Hepatocyte (in vitro differentiated cells): Measurements from ENCODE around the gene ATPAF1. TPM values are rescaled to one million over a fixed set of nuclear protein-coding genes. Genes with fewer than 3 reads are reported as not detected.

Experiments
- DNase-seq: peaks from one replicate; pipeline ENCODE4 v3.0.0-alpha.2; 2016; ENCODE audit warnings: low spot score
- H2AFZ ChIP-seq: fragments of 200-600 bp; sonication (generic); 2 replicates; pipeline ENCODE4 v1.6.0; 2016; ENCODE audit warnings: antibody characterized with exemption, mild to moderate bottlenecking
- H3K27ac ChIP-seq: fragments of 200-600 bp; sonication (generic); 2 replicates; pipeline ENCODE4 v1.5.1; 2016; ENCODE audit warnings: mild to moderate bottlenecking
- H3K27me3 ChIP-seq: fragments of 200-600 bp; sonication (generic); 2 replicates; pipeline ENCODE4 v1.6.1; 2016
- H3K36me3 ChIP-seq: fragments of 200-600 bp; sonication (generic); replicated peaks from 2 replicates; pipeline ENCODE4 v1.5.1; 2016; ENCODE audit warnings: low read depth; ENCODE audit not compliant: insufficient read depth
- H3K4me1 ChIP-seq: fragments of 200-600 bp; sonication (generic); 2 replicates; pipeline ENCODE4 v1.5.1; 2016; ENCODE audit warnings: mild to moderate bottlenecking, moderate library complexity; ENCODE audit not compliant: insufficient read depth
- H3K4me2 ChIP-seq: fragments of 200-600 bp; sonication (generic); 2 replicates; pipeline ENCODE4 v1.6.0; 2016
- H3K4me3 ChIP-seq: fragments of 200-600 bp; sonication (generic); 2 replicates; pipeline ENCODE4 v1.5.1; 2016; ENCODE audit warnings: mild to moderate bottlenecking
- H3K79me2 ChIP-seq: fragments of 200-600 bp; sonication (generic); 2 replicates; pipeline ENCODE4 v1.6.0; 2017; ENCODE audit warnings: mild to moderate bottlenecking
- H3K9me2 ChIP-seq: fragments of 200-600 bp; sonication (generic); replicated peaks from 2 replicates; pipeline ENCODE4 v1.6.0; 2017; ENCODE audit warnings: mild to moderate bottlenecking; ENCODE audit not compliant: insufficient read depth
- H3K9me3 ChIP-seq: fragments of 200-600 bp; sonication (generic); 2 replicates; pipeline ENCODE4 v1.5.1; 2016; ENCODE audit warnings: low read depth, mild to moderate bottlenecking
- H4K20me1 ChIP-seq: fragments of 200-600 bp; sonication (generic); 2 replicates; pipeline ENCODE4 v1.6.0; 2016; ENCODE audit warnings: mild to moderate bottlenecking; ENCODE audit not compliant: insufficient read depth, poor library complexity, severe bottlenecking
- CTCF ChIP-seq: fragments of 200-600 bp; sonication (generic); IDR thresholded peaks from 2 replicates; pipeline ENCODE4 v1.5.1; 2016; ENCODE audit warnings: antibody characterized with exemption, mild to moderate bottlenecking; ENCODE audit not compliant: poor library complexity
- EZH2 ChIP-seq: fragments of 200-600 bp; sonication (generic); IDR thresholded peaks from 2 replicates; pipeline ENCODE4 v1.6.1; 2016; ENCODE audit warnings: antibody characterized with exemption, mild to moderate bottlenecking, borderline replicate concordance
- EZH2phosphoT487 ChIP-seq: fragments of 200-600 bp; sonication (generic); IDR thresholded peaks from one replicate; pipeline ENCODE4 v1.6.1; 2018; ENCODE audit warnings: antibody characterized with exemption, mild to moderate bottlenecking, low read depth, moderate library complexity; ENCODE audit not compliant: unreplicated experiment, severe bottlenecking
- WGBS: methylation state at CpG from one replicate; pipeline ENCODE4 v1.1.6; 2016; ENCODE audit warnings: low lambda C conversion rate; ENCODE audit errors: missing lambda C conversion rate; 5-methylcytosine and 5-hydroxymethylcytosine counted together
- polyA plus RNA-seq: library from polyadenylated mRNA; unstranded; fragments of >200 nt; fragmentation: Nextera tagmentation; extraction: Ambion mirVana; gene quantifications from 2 replicates; pipeline ENCODE4 v1.2.1, GENCODE V29; 2016
- total RNA-seq: library from RNA; depleted of rRNA; stranded (reverse); fragments of >200 nt; gene quantifications from 2 replicates; pipeline ENCODE4 v1.2.3, GENCODE V29; 2014

Gene ATPAF1
- total and polyA plus RNA-seq, 2 experiments from 2014 or later, result 57.5 to 63.2 TPM

DNA sequence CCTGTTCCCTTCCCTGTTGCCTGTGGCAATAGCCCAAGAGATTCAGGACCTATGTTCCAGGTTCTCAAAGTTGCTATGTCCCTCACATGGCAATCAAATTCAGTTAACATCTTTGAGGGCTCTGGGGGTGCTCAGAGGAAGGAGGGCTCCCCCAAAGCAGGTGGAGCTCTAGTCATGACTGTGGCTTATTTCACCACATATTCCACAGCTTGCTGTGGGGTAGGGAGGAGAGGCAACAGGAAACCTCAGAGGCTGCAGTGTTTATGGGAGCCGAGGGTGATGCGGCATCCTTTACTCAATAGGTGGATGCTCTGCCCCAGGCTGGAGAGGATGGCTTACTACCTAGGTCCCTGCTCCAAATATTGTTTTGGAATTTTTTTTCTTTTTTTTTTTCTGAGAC, 62.9 kb downstream of the ATPAF1 start:
- Histone ChIP-seq H3K79me2 (peaks cover 29% of the 10 kb centered on the region), H4K20me1 (no peaks in the 10 kb centered on the region), H3K27ac (no peak overlapping the region), H3K36me3 (no peaks in the 10 kb centered on the region), H3K27me3 (no peaks in the 10 kb centered on the region), H3K9me2 (no peaks in the 10 kb centered on the region), H3K4me1 (peaks cover 20% of the 10 kb centered on the region), H3K9me3 (no peaks in the 10 kb centered on the region), H3K4me3 (no peak overlapping the region), H3K4me2 (no peak overlapping the region), H2AFZ (no peak overlapping the region)
- no peak for TF ChIP-seq EZH2phosphoT487
- TF ChIP-seq EZH2, result no peak
- no peak for TF ChIP-seq CTCF
- 94% methylated on average over 2 of the region's 2 CpGs for WGBS
- DNase-seq, result no peak

GRCh38 chr1:46603858-46604549, 64.2 kb downstream of the ATPAF1 start, which contains the start of gene MKNK1:
MKNK1 (minus strand) TSS chr1:46604268; CDS start chr1:46583327, 20,941 bp downstream.
- peak within 1 kb of the TSS; percentile 73 for H3K4me3 ChIP-seq
- DNase-seq, result peak; percentile 99
- peak within 1 kb of the TSS; percentile 66 for H3K27ac ChIP-seq
- H2AFZ ChIP-seq, result peak within 1 kb of the TSS; percentile 73
- no peaks in the 10 kb centered on the region for H3K36me3 ChIP-seq
- no peaks in the 10 kb centered on the region for H3K27me3 ChIP-seq
- H3K9me2 ChIP-seq, result no peaks in the 10 kb centered on the region
- peaks cover 31% of the 10 kb centered on the region for H3K79me2 ChIP-seq
- TF ChIP-seq EZH2 (no peak), EZH2phosphoT487 (no peak), CTCF (peak; percentile 31)
- H3K4me2 ChIP-seq, result peak within 1 kb of the TSS; percentile 84
- H4K20me1 ChIP-seq, result no peaks in the 10 kb centered on the region
- H3K4me1 ChIP-seq, result peaks cover 20% of the 10 kb centered on the region
- 3% methylated on average over 46 of the region's 53 CpGs for WGBS
- H3K9me3 ChIP-seq, result no peaks in the 10 kb centered on the region

DNA sequence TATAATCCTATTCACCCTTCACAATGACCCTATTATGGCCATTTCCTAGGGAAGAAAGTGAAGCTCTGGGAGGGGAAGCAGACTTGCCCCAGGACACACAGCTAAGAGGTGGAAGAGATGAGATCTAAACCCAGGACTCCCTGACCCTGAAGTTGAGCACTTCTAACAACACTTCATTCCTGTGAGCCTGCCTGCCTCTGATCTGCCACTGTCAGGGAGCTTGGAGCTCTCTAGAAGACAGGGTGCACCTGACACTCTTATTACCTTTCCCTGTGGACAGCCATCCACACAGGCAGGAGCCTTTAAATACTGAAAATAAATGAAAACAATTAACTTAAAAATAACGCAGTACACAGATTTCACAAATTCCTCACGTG, 64.7 kb downstream of the ATPAF1 start:
- DNase-seq, result no peak
- Histone ChIP-seq H3K4me1 (peaks cover 20% of the 10 kb centered on the region), H3K4me2 (peak overlapping the region; percentile 84), H3K27ac (peak overlapping the region; percentile 66), H3K36me3 (no peaks in the 10 kb centered on the region), H3K4me3 (peak overlapping the region; percentile 73), H3K9me2 (no peaks in the 10 kb centered on the region), H2AFZ (peak overlapping the region; percentile 73), H3K27me3 (no peaks in the 10 kb centered on the region), H4K20me1 (no peaks in the 10 kb centered on the region), H3K9me3 (no peaks in the 10 kb centered on the region), H3K79me2 (peaks cover 34% of the 10 kb centered on the region)
- WGBS, result 4% methylated on average over 2 of the region's 2 CpGs
- TF ChIP-seq EZH2phosphoT487 (no peak), EZH2 (no peak)

DNA sequence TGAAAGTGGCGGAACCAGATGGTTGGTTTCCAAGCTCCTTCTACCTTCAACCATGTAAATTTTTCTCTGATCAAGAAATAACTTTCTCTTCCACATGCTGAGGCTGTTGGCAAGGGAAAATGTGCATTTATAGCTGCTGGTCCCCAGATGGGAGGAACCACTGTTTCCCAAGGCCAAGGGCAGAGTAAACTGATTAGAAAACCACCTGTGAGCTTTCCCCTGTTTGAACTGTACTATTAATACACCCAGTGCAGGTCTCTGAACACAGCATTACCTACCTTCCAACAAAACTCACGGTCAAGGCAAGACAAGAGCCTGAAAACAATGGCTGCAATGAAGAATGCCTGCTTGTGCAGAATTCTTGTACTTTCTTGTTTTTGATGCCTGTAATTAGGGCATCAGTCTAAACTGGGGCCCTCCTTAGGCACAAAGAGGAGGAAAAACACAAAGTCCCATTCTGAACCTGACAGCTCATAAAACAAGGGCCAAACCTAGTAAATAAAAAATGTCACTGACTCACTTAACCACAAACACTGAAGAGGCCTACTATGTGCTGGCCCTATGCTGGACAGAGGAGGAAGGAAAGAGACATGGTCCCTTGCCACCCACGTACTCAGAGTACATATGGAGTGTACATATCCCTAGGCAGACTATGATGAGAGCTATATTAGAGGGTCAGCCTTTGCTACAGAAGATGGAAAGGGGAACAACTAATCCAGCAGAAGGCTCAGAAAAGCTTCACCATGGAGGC, 66.7 kb downstream of the ATPAF1 start:
- no peaks in the 10 kb centered on the region for H3K27me3 ChIP-seq
- TF ChIP-seq EZH2phosphoT487 (no peak), CTCF (no peak), EZH2 (no peak)
- H2AFZ ChIP-seq, result no peak overlapping the region
- no peaks in the 10 kb centered on the region for H3K9me2 ChIP-seq
- H3K4me3 ChIP-seq, result no peak overlapping the region
- H3K36me3 ChIP-seq, result no peaks in the 10 kb centered on the region
- H3K4me1 ChIP-seq, result peaks cover 20% of the 10 kb centered on the region
- H3K4me2 ChIP-seq, result no peak overlapping the region
- H3K79me2 ChIP-seq, result peaks cover 37% of the 10 kb centered on the region
- DNase-seq, result no peak
- no peak overlapping the region for H3K27ac ChIP-seq
- 92% methylated on average over 3 of the region's 3 CpGs for WGBS
- no peaks in the 10 kb centered on the region for H3K9me3 ChIP-seq
- H4K20me1 ChIP-seq, result no peaks in the 10 kb centered on the region
